ENCODE data around the gene SOWAHB. TPM values are rescaled to one million over a fixed set of nuclear protein-coding genes. Genes with fewer than 3 reads are reported as not detected.

The SOWAHB gene
- total RNA-seq, 1 donor from 2014 or later: 4.8 TPM

DNA sequence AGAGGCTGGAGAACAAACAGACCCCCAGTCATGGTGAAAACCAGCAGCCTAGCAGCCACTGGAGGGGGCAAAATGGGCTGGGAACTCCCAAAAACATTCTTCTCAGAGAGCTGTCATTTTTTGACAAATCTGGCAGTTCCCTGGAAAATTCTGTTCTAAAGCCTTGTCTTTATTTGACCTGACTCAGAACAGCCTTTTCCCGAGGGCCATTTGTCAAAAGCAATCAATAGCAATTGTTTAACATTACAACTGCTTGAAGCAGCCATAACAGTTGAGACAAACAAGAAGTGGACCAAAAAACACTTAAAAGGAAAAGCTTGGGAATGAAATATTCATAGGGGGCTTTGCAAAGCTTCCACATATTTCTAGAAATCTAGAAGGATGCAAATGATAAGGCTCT lies 39.6 kb downstream of the SOWAHB start:
- no peaks in the 10 kb centered on the region for H3K27me3 Mint-ChIP-seq
- H3K27ac Mint-ChIP-seq: no peak overlapping the region
- no peaks in the 10 kb centered on the region for H3K36me3 Mint-ChIP-seq
- TF ChIP-seq, protein P1, sequence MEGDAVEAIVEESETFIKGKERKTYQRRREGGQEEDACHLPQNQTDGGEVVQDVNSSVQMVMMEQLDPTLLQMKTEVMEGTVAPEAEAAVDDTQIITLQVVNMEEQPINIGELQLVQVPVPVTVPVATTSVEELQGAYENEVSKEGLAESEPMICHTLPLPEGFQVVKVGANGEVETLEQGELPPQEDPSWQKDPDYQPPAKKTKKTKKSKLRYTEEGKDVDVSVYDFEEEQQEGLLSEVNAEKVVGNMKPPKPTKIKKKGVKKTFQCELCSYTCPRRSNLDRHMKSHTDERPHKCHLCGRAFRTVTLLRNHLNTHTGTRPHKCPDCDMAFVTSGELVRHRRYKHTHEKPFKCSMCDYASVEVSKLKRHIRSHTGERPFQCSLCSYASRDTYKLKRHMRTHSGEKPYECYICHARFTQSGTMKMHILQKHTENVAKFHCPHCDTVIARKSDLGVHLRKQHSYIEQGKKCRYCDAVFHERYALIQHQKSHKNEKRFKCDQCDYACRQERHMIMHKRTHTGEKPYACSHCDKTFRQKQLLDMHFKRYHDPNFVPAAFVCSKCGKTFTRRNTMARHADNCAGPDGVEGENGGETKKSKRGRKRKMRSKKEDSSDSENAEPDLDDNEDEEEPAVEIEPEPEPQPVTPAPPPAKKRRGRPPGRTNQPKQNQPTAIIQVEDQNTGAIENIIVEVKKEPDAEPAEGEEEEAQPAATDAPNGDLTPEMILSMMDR (conservative IDR thresholded peaks at IDR 0.05): peak; percentile 22
- H3K4me3 Mint-ChIP-seq: no peak overlapping the region
- no peak for DNase-seq (ENCODE audit: extremely low spot score, unreplicated experiment)
- no peaks in the 10 kb centered on the region for H3K9me3 Mint-ChIP-seq
- H3K4me1 Mint-ChIP-seq (ENCODE audit: unreplicated experiment): peaks cover 27% of the 10 kb centered on the region

DNA sequence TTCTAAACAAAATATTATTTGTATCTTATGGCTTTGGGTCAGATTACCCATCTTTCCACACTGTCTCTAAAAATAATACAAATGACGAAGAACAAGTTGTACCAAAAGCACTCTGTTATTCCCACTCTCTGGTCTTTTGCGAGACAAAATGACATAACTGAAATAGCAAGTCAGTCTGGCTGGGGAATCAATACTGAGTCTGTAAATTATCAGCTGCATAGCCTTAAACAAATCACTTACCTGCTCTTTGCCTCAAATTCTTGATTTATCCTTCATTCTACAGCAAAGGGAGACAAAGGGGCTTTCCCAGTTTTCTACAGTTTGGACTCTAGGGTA lies 40.9 kb downstream of the SOWAHB start:
- Mint-ChIP-seq H3K36me3 (no peaks in the 10 kb centered on the region), H3K4me1 (ENCODE audit: unreplicated experiment) (peaks cover 30% of the 10 kb centered on the region), H3K4me3 (no peak overlapping the region), H3K9me3 (no peaks in the 10 kb centered on the region), H3K27me3 (no peaks in the 10 kb centered on the region), H3K27ac (peak overlapping the region; percentile 22)
- TF ChIP-seq, protein P1 (conservative IDR thresholded peaks at IDR 0.05): no peak
- DNase-seq (ENCODE audit: extremely low spot score, unreplicated experiment): no peak

DNA sequence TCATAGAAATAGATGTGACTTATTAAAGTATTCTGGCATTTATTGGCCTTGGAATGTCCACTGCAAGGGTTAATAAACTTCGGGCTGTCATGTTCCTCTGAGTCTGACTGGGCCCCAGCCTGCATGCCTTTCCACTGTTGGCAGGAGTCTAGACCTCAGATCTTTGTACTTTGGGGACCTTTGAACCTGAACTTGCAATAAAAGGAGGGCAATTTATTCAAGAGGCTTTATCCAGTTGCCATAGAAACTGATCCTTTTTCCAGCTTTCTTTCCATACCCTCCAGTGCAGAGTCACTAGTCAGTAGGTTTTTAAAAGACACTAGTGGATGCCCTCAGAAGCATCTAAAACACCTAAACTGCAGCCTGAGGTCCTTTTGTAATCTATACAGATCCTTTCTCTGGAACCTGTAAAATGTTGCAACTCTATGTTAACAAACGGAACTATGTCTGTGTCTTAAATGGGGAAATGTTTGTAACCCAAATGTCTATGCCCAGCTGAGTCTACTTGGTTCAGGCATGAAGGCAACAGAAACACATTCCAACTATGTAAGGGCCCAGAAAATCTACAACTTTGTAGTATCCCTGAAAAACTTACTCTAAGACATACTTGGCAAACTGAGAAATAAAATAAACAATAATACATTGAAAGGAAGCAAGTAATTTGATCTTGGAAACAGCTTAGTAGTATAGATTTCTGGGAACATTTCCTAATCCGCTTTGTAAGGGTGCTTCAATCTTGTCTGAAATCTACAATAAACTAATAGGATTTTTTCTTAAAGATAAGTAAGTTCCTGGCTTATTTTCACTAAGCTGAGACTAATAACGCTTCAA lies 41.5 kb downstream of the SOWAHB start:
- DNase-seq (ENCODE audit: extremely low spot score, unreplicated experiment): no peak
- Mint-ChIP-seq H3K27ac (peak overlapping the region; percentile 14), H3K4me1 (ENCODE audit: unreplicated experiment) (peaks cover 32% of the 10 kb centered on the region), H3K36me3 (no peaks in the 10 kb centered on the region), H3K9me3 (no peaks in the 10 kb centered on the region), H3K27me3 (no peaks in the 10 kb centered on the region), H3K4me3 (peak overlapping the region; percentile 47)
- TF ChIP-seq, protein P1 (conservative IDR thresholded peaks at IDR 0.05): no peak

DNA sequence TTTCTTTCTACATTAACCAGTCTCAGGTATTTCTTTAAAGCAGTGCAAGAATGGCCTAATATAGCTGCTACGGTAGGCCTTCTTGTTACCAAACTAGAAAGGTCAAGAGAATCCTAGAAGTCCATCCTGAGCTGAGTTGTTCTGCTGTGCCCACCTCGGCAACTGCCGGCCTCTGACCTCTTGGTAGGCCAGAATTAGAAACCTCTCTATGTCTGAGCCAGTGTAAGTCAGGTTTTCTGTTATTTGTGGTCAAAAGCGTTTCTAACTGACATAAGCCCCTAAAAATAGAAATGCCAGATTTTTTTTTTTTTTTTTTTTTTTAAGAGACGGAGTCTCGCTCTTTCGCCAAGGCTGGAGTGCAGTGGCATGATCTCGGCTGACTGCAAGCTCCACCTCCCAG lies 43.1 kb downstream of the SOWAHB start:
- TF ChIP-seq, protein P1 (conservative IDR thresholded peaks at IDR 0.05): no peak
- Mint-ChIP-seq H3K4me3 (no peak overlapping the region), H3K4me1 (ENCODE audit: unreplicated experiment) (peaks cover 37% of the 10 kb centered on the region), H3K27ac (no peak overlapping the region), H3K36me3 (no peaks in the 10 kb centered on the region), H3K27me3 (no peaks in the 10 kb centered on the region), H3K9me3 (no peaks in the 10 kb centered on the region)
- DNase-seq (ENCODE audit: extremely low spot score, unreplicated experiment): no peak

DNA sequence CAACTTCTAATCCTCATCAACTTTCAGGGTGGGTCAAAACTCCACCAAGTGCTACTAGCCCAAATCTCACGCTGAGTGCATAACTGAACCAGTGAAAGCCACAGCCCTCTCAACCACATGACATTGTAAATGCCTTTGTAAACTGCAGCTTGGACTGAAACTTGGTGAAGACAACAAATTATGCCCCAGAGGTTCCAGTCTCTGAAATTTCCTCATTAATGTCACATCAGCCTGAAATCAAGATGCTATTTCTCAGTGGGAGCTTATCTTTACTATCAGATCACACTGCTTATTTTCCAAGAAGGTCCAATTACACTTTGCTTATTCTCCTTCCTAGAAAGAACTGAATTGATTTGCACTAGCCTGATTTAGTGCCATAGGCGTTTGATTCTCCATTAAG lies 46.6 kb downstream of the SOWAHB start:
- H3K36me3 Mint-ChIP-seq: no peaks in the 10 kb centered on the region
- H3K27ac Mint-ChIP-seq: no peak overlapping the region
- H3K4me1 Mint-ChIP-seq (ENCODE audit: unreplicated experiment): peaks cover 22% of the 10 kb centered on the region
- no peak for DNase-seq (ENCODE audit: extremely low spot score, unreplicated experiment)
- H3K4me3 Mint-ChIP-seq: no peak overlapping the region
- H3K9me3 Mint-ChIP-seq: peaks cover 5% of the 10 kb centered on the region
- no peaks in the 10 kb centered on the region for H3K27me3 Mint-ChIP-seq
- TF ChIP-seq, protein P1 (conservative IDR thresholded peaks at IDR 0.05): no peak
